Endothelial cell of umbilical vein (primary cell): ENCODE results near the gene CDCA3. TPM values are rescaled to one million over a fixed set of nuclear protein-coding genes. Genes with fewer than 3 reads are reported as not detected.

Source experiments
- BruUV-seq: library from RNA; stranded (reverse); fragments of 400-500 nt; replicated peaks from 2 replicates; lab custom pipeline; 2021; lab: Mats Ljungman, UMichigan
- CTCF ChIA-PET: fragments of 300-600, 350-600 bp; sonication (Branson Sonifier 250); formaldehyde crosslinking; loops from one replicate; lab custom pipeline; 2021; ENCODE audit warnings: antibody characterized with exemption, inconsistent platforms; lab: Charles Lee
- POLR2A ChIA-PET: fragments of 300-600, 350-600 bp; sonication (Branson Sonifier 250); formaldehyde crosslinking; loops from one replicate; lab custom pipeline; 2021; ENCODE audit warnings: antibody characterized with exemption, inconsistent platforms; lab: Charles Lee
- DNase-seq: peaks from one replicate; pipeline ENCODE4 v3.0.0-alpha.2; 2011; ENCODE audit warnings: low read depth, low spot score
- FAIRE-seq: peaks from 2 replicates; lab custom pipeline; 2011; peaks lifted over from hg19 to GRCh38; lab: Jason Lieb, UNC
- H2AFZ ChIP-seq: 2 replicates; pipeline ENCODE4 v1.6.0; 2012; ENCODE audit warnings: low read depth, low read length, control low read depth, inconsistent platforms
- H3K27ac ChIP-seq: 2 replicates; pipeline ENCODE4 v1.5.1; 2011; ENCODE audit warnings: low read depth, mild to moderate bottlenecking, control low read depth, low read length, moderate library complexity; ENCODE audit not compliant: insufficient read depth
- H3K27me3 ChIP-seq, 2 experiments: 2 replicates each; pipeline versions ENCODE4 v1.6.0 to v1.6.1; 2011; ENCODE audit warnings: low read length in 2 of 2, mixed read lengths in 1 of 2; ENCODE audit not compliant: control insufficient read depth in 2 of 2, insufficient read depth in 2 of 2
- H3K36me3 ChIP-seq, 2 experiments: 2 replicates in 1 of 2; 3 replicates in 1 of 2; pipeline ENCODE4 v1.5.1; 2011; ENCODE audit warnings: low read length in 2 of 2, mild to moderate bottlenecking in 1 of 2, moderate library complexity in 1 of 2; ENCODE audit not compliant: control insufficient read depth in 2 of 2, insufficient read depth in 2 of 2; ENCODE audit errors: extremely low read depth in 1 of 2
- H3K4me1 ChIP-seq: 3 replicates; pipeline ENCODE4 v1.5.1; 2011; ENCODE audit warnings: mild to moderate bottlenecking, low read length; ENCODE audit not compliant: control insufficient read depth, insufficient read depth; ENCODE audit errors: extremely low read depth
- H3K4me2 ChIP-seq: 2 replicates; pipeline ENCODE4 v1.6.1; 2011; ENCODE audit warnings: low read length, control low read depth, mixed read lengths; ENCODE audit not compliant: insufficient read depth
- H3K4me3 ChIP-seq, 3 experiments: fragments of 200-600 bp in 1 of 3; sonication (generic), shearing (Covaris generic) in 1 of 3; replicated peaks in 1 of 3; 2 replicates each; pipeline ENCODE4 v1.5.1; 2011 to 2016; ENCODE audit warnings: control low read depth in 3 of 3, low read length in 3 of 3, mild to moderate bottlenecking in 2 of 3, inconsistent platforms in 1 of 3, low read depth in 1 of 3, moderate library complexity in 1 of 3; ENCODE audit not compliant: insufficient read depth in 1 of 3
- H3K79me2 ChIP-seq: 2 replicates; pipeline ENCODE4 v1.6.0; 2012; ENCODE audit warnings: low read length, inconsistent platforms; ENCODE audit not compliant: control insufficient read depth, insufficient read depth
- H3K9ac ChIP-seq: replicated peaks from 2 replicates; pipeline ENCODE3; 2011; ENCODE audit warnings: low read length, control low read depth; ENCODE audit not compliant: insufficient read depth; ENCODE audit errors: extremely low read depth
- H3K9me1 ChIP-seq: replicated peaks from 3 replicates; pipeline ENCODE4 v1.6.0; 2011; ENCODE audit warnings: mild to moderate bottlenecking, low read length; ENCODE audit not compliant: control insufficient read depth, insufficient read depth; ENCODE audit errors: extremely low read depth
- H3K9me3 ChIP-seq: replicated peaks from 2 replicates; pipeline ENCODE4 v1.5.1; 2012; ENCODE audit warnings: low read length, inconsistent platforms; ENCODE audit not compliant: control insufficient read depth, insufficient read depth
- H4K20me1 ChIP-seq: replicated peaks from 2 replicates; pipeline ENCODE3; 2011; ENCODE audit warnings: mild to moderate bottlenecking, low read length; ENCODE audit not compliant: control insufficient read depth, insufficient read depth; ENCODE audit errors: extremely low read depth
- EZH2 ChIP-seq: IDR thresholded peaks from 2 replicates; pipeline ENCODE4 v1.6.1; 2012; ENCODE audit warnings: borderline replicate concordance, low read depth, mild to moderate bottlenecking, moderate library complexity, low read length, inconsistent platforms; ENCODE audit not compliant: severe bottlenecking
- FOS ChIP-seq: IDR thresholded peaks from 2 replicates; pipeline ENCODE4 v1.6.1; 2011; ENCODE audit warnings: mild to moderate bottlenecking, low read length, moderate library complexity, borderline replicate concordance; ENCODE audit not compliant: insufficient read depth
- GATA2 ChIP-seq: IDR thresholded peaks from 2 replicates; pipeline ENCODE4 v1.7.0; 2011; ENCODE audit warnings: low read depth, mild to moderate bottlenecking, moderate library complexity, mixed read lengths, low read length; ENCODE audit not compliant: insufficient read length, insufficient read depth
- JUN ChIP-seq: IDR thresholded peaks from 2 replicates; pipeline ENCODE4 v1.6.1; 2011; ENCODE audit warnings: borderline replicate concordance, low read depth; ENCODE audit not compliant: insufficient read length, insufficient read depth
- POLR2A ChIP-seq: IDR thresholded peaks from 2 replicates; pipeline ENCODE4 v1.6.1; 2012; ENCODE audit warnings: low read depth, mild to moderate bottlenecking, control low read depth, low read length
- dilution Hi-C: fragments of 300-500 bp; cut with MboI; formaldehyde crosslinking; loops from one replicate; pipeline ENCODE4 v1.15.0; 2019; ENCODE audit warnings: low sequenced_read_pairs; ENCODE audit not compliant: extremely low pct_ligation_motif_present
- intact Hi-C: fragments of 100-400 bp; cut with micrococcal nuclease; formaldehyde crosslinking; loops from one replicate; pipeline ENCODE4 v1.10.0; 2022
- polyA plus RNA-seq, 4 experiments: library from polyadenylated mRNA; depleted of rRNA in 3 of 4; stranded (reverse) in 3 of 4; unstranded in 1 of 4; fragments of >200 nt; gene quantifications; 2 replicates each; pipeline versions ENCODE4 v1.2.1 to v1.2.3, GENCODE V29; 2011 to 2012; ENCODE audit warnings: missing spikeins in 1 of 4
- total RNA-seq: library from RNA; stranded (reverse); gene quantifications from 2 replicates; pipeline ENCODE4 v1.2.3, GENCODE V29; 2021
- TF ChIP-seq, protein P1 (sequence below): IDR thresholded peaks from 2 replicates; pipeline ENCODE4 v1.6.1; 2011; ENCODE audit not compliant: insufficient read depth, insufficient read length
- TF ChIP-seq, protein P2 (sequence below), 2 donors: IDR thresholded peaks; 1 replicate in 1 of 2; 2 replicates in 1 of 2; pipeline ENCODE4 v1.5.1; 2011; ENCODE audit warnings: low read length in 2 of 2, mild to moderate bottlenecking in 2 of 2, moderate library complexity in 2 of 2, control low read depth in 1 of 2, inconsistent platforms in 1 of 2, low read depth in 1 of 2; ENCODE audit not compliant: insufficient read depth in 1 of 2; ENCODE audit errors: extremely low read depth in 1 of 2

Gene CDCA3
- total and polyA plus RNA-seq, 2 donors (not counting 3 experiments of a cell fraction or from before 2014, with no cell fraction given) = 44.3 to 53.5 TPM

DNA sequence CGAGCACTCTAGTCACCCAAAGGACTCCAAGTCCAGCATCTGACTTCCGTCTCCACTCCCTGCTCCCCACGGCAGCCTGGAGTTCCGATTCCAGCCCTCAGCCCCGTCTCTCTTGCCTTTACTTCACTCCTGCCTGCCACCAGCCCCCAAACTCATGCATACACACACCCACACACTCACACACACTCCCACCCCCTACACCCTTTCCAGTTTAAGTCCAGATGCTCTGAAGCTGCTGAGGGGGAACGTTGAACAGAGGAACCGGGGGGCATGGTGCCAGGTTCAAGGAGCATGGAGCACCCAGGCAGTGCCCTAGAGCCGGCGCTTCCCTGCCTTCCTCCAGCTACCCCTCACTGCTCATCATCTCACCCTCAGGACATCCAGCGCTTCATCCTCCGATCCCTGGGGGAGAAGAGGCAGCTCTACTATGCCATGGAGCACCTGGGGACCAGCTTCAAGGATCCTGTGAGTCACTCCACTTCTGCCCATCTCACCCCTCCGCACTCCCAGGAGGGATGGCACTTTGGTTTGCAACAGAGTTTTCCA is 19.6 kb downstream of the CDCA3 start:
- Histone ChIP-seq H3K4me1 (peaks cover 13% of the 10 kb centered on the region), H3K36me3 (peaks cover 0 to 21% of the 10 kb centered on the region in 2 experiments), H2AFZ (no peak overlapping the region), H3K27me3 (no peaks in the 10 kb centered on the region), H3K4me3 (no peak overlapping the region), H4K20me1 (no peaks in the 10 kb centered on the region), H3K9me1 (no peaks in the 10 kb centered on the region), H3K9me3 (no peaks in the 10 kb centered on the region), H3K79me2 (peaks cover 25% of the 10 kb centered on the region), H3K9ac (no peak overlapping the region), H3K4me2 (no peak overlapping the region), H3K27ac (no peak overlapping the region)
- FAIRE-seq (no peak), DNase-seq (no peak)
- dilution Hi-C loops (no loop called here), intact Hi-C loops (no loop called here)
- ChIA-PET POLR2A (no interaction called here), CTCF (interaction anchor here (12.0 kb wide), 1 partner anchor 78 kb away, joined by 148 read pairs; the partner anchor contains the start of gene MLF2)
- BruUV-seq = no TSS peak
- TF ChIP-seq POLR2A (no peak), FOS (no peak), GATA2 (no peak), JUN (no peak), EZH2 (no peak)
- TF ChIP-seq, protein P1, sequence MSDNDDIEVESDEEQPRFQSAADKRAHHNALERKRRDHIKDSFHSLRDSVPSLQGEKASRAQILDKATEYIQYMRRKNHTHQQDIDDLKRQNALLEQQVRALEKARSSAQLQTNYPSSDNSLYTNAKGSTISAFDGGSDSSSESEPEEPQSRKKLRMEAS = no peak
- TF ChIP-seq, protein P2, sequence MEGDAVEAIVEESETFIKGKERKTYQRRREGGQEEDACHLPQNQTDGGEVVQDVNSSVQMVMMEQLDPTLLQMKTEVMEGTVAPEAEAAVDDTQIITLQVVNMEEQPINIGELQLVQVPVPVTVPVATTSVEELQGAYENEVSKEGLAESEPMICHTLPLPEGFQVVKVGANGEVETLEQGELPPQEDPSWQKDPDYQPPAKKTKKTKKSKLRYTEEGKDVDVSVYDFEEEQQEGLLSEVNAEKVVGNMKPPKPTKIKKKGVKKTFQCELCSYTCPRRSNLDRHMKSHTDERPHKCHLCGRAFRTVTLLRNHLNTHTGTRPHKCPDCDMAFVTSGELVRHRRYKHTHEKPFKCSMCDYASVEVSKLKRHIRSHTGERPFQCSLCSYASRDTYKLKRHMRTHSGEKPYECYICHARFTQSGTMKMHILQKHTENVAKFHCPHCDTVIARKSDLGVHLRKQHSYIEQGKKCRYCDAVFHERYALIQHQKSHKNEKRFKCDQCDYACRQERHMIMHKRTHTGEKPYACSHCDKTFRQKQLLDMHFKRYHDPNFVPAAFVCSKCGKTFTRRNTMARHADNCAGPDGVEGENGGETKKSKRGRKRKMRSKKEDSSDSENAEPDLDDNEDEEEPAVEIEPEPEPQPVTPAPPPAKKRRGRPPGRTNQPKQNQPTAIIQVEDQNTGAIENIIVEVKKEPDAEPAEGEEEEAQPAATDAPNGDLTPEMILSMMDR (IDR thresholded peaks at IDR 0.05; ENCODE audit: extremely low read depth in 1 of 2, insufficient read depth in 1 of 2, low read depth in 1 of 2, low read length in 2 of 2) = no peak
